Activated CD4-positive, alpha-beta memory T cell treated with anti-CD3 and anti-CD28 coated beads, Interleukin-2, amount 10 ng/mL, durations not matched to agents 7 days and 5 days (primary cell): ENCODE data around the gene ISG20L2. TPM values are rescaled to one million over a fixed set of nuclear protein-coding genes. Genes with fewer than 3 reads are reported as not detected.

Experiments used
- CTCF ChIA-PET: fragments of 350-600 bp; sonication (Branson Sonifier 250); formaldehyde crosslinking; loops from one replicate; lab custom pipeline; 2021; ENCODE audit warnings: antibody characterized with exemption, inconsistent platforms; lab: Charles Lee
- POLR2A ChIA-PET: fragments of 350-600 bp; sonication (Branson Sonifier 250); formaldehyde crosslinking; loops from one replicate; lab custom pipeline; 2021; ENCODE audit warnings: antibody characterized with exemption; lab: Charles Lee
- DNase-seq: peaks from one replicate; pipeline ENCODE4 v3.0.0-alpha.2; 2020
- H3K27ac Mint-ChIP-seq: one replicate; pipeline ENCODE4 v1.8.0; 2021; ENCODE audit warnings: mild to moderate bottlenecking, mixed read lengths
- H3K27me3 Mint-ChIP-seq: one replicate; pipeline ENCODE4 v1.8.0; 2021; ENCODE audit warnings: mixed read lengths
- H3K36me3 Mint-ChIP-seq: one replicate; pipeline ENCODE4 v1.8.0; 2021; ENCODE audit warnings: low read depth, mixed read lengths
- H3K4me1 Mint-ChIP-seq: one replicate; pipeline ENCODE4 v1.8.0; 2021; ENCODE audit warnings: mixed read lengths
- H3K4me3 Mint-ChIP-seq: one replicate; pipeline ENCODE4 v1.8.0; 2021; ENCODE audit warnings: mild to moderate bottlenecking, mixed read lengths
- H3K9me3 Mint-ChIP-seq: one replicate; pipeline ENCODE4 v1.8.0; 2021; ENCODE audit warnings: mixed read lengths
- total RNA-seq, 2 experiments: library from RNA; stranded (reverse); gene quantifications; one replicate each; pipeline ENCODE4 v1.2.3, GENCODE V29; 2021

The ISG20L2 gene
- total RNA-seq, 2 experiments from 2014 or later: 42.0 to 43.3 TPM

- DNase-seq: peak; percentile 35
- H3K36me3 Mint-ChIP-seq: no peaks in the 10 kb centered on the region
- no peak overlapping the region for H3K4me3 Mint-ChIP-seq
- ChIA-PET CTCF (interaction anchor here (0.6 to 10.7 kb wide), 15 partner anchors 12 to 87 kb away, joined by 3 to 139 read pairs (median 4); partner anchors contain the start of genes CRABP2, ISG20L2 and METTL25B), POLR2A (interaction anchor here (0.6 to 2.1 kb wide), 4 partner anchors 17 to 48 kb away, joined by 3 to 7 read pairs (median 4); no protein-coding TSS in a partner anchor)
- peaks cover 14% of the 10 kb centered on the region for H3K4me1 Mint-ChIP-seq
- H3K27me3 Mint-ChIP-seq: peaks cover 76% of the 10 kb centered on the region
- no peaks in the 10 kb centered on the region for H3K9me3 Mint-ChIP-seq
- H3K27ac Mint-ChIP-seq: no peak overlapping the region
Measured at GRCh38 chr1:156677616-156678596, 50.7 kb downstream of the ISG20L2 start.

DNA sequence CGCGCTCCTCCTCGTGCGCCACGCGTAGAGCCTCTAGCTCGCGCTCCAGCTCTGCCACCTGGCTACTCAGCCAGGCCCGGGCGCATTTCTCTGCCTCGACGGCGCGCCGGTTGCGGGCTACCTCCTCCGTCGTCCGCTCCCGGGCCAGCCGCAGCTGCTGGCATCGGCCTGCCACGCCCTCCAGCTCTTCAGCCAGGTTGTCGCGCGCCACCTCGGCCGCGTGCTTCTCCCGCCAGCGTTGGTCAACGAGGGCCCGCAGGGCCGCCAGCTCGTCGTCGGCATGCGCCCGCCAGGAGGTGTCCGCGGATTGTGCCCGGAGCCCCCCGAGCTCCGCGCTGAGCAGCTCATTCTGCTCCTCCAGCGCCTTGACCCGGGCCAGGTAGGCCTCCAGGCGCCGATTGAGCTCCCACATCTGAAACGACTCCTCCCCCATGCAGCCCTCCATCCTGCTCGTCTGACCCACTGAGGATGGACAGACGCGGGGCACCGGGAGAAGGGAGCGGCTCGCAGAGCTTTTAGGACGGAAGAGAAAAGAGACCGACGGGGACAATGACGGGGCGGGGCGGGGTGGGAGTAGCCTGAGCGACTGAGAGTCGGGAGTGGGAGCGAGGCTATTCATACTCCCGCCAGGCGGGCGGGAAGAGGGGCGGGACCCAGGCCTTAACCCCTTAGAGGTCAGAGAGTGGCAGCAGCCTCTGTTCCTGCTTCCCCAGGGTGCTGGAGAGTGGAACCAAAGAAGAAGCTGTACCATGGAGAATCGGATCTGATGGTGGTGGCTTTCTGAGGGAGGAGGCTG is 51.5 kb downstream of the ISG20L2 start, which contains the start of gene NES:
TSS of gene NES (minus strand) at position 588 of the 796 bp plus-strand sequence. CDS start at position 445, 143 bp downstream.
- POLR2A ChIA-PET: interaction anchor here (1.6 to 2.1 kb wide), 2 partner anchors 16 to 49 kb away, joined by 5 to 7 read pairs; no protein-coding TSS in a partner anchor
- CTCF ChIA-PET: interaction anchor here (0.9 to 10.7 kb wide), 10 partner anchors 8 to 53 kb away, joined by 3 to 139 read pairs (median 10); partner anchors contain the start of genes CRABP2, ISG20L2 and METTL25B
- no peak for DNase-seq
- no peak within 1 kb of the TSS for H3K4me3 Mint-ChIP-seq
- H3K36me3 Mint-ChIP-seq: no peaks in the 10 kb centered on the region
- no peak within 1 kb of the TSS for H3K27ac Mint-ChIP-seq
- H3K9me3 Mint-ChIP-seq: no peaks in the 10 kb centered on the region
- peaks cover 14% of the 10 kb centered on the region for H3K4me1 Mint-ChIP-seq
- peaks cover 82% of the 10 kb centered on the region for H3K27me3 Mint-ChIP-seq

DNA sequence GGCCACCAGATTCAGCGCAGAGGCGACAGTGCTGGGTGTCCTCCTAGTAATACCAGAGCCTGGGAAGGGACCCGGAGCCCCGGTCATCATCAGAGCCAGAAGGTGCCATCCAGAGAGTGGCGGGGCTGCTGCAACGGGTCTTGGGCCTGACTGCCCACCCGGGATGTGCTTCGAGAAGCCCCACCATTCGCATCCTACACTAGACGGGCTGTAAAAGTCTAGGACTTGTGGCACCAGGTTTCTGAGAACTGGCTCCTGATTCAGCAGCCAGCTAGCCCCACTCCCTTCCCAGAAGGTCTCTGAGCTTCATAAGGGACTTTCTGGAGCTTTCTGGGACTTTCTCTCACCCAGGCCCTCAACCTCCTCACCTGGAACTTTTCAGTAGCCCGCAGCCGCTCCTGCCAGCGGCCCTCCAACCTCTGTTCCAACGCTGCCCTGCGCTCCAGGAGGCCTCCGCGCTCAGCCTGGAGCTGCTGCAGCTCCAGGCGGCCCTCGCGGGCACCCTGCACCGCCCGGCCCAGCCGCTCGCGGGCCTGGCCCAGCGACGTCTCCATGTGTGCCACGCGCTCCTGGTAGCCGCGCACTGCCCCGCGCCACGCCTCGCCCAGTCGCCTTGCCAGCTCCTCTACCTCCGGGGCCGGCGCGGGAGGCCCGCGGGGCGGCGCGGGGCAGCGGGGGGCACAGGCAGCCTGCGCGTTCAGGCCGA is 52.3 kb downstream of the ISG20L2 start:
- ChIA-PET POLR2A (interaction anchor here (0.6 to 2.1 kb wide), 3 partner anchors 13 to 33 kb away, joined by 3 to 5 read pairs (median 3); no protein-coding TSS in a partner anchor), CTCF (interaction anchor here (0.9 to 10.7 kb wide), 11 partner anchors 9 to 85 kb away, joined by 3 to 139 read pairs (median 7); partner anchors contain the start of genes CRABP2, ISG20L2 and METTL25B)
- no peaks in the 10 kb centered on the region for H3K9me3 Mint-ChIP-seq
- H3K4me1 Mint-ChIP-seq: peaks cover 14% of the 10 kb centered on the region
- no peak overlapping the region for H3K4me3 Mint-ChIP-seq
- H3K27me3 Mint-ChIP-seq: peaks cover 82% of the 10 kb centered on the region
- no peaks in the 10 kb centered on the region for H3K36me3 Mint-ChIP-seq
- no peak overlapping the region for H3K27ac Mint-ChIP-seq
- DNase-seq: no peak

DNA sequence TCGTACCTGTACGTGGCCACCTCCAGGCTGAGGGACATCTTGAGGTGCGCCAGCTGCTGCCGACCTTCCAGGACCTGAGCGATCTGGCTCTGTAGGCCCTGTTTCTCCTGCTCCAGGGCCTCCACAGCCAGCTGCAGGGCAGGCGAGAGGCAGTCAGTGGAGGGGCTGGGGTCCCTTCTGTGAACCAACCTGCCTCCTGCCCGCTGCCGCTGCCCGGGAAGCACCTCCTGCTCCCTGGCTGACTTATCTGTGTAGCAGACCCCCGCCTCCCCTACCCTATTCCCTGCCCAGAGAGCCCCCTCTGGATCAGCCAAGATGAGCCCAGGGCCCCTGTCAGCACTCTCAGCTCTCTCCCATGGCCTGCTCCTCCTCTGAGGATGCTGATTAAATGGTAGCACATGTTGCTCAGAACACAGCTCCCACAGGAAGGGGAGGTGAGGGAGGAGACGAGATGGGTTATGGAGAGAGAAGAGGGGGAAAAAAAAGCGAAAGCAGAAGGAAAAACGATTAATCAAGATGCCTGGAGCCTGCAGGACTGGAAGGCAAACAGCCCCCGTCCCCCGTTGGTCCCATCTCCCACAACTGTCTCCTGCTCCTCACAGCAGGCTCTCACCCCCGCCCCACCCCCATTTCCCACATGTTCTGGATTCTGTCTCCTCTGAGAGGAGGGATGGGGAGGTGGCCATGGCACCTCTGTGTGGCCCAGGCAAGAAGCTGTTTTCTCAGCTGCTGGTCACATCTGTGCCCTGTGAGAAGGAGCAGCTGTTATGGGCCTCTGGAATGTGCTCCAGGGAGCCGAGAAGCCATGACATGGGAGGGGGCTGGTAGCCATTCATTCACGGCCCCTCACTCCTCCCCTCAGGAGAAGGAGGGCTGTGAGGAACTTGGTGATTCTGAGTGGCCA is 53.1 kb downstream of the ISG20L2 start:
- peaks cover 80% of the 10 kb centered on the region for H3K27me3 Mint-ChIP-seq
- H3K4me3 Mint-ChIP-seq: no peak overlapping the region
- no peak overlapping the region for H3K27ac Mint-ChIP-seq
- no peaks in the 10 kb centered on the region for H3K9me3 Mint-ChIP-seq
- ChIA-PET POLR2A (interaction anchor here (0.6 to 2.1 kb wide), 3 partner anchors 14 to 32 kb away, joined by 3 to 5 read pairs (median 3); no protein-coding TSS in a partner anchor), CTCF (interaction anchor here (0.9 to 10.7 kb wide), 8 partner anchors 9 to 84 kb away, joined by 3 to 139 read pairs (median 9); partner anchors contain the start of genes ISG20L2 and METTL25B)
- no peaks in the 10 kb centered on the region for H3K36me3 Mint-ChIP-seq
- no peak for DNase-seq
- peaks cover 14% of the 10 kb centered on the region for H3K4me1 Mint-ChIP-seq

GRCh38 chr1:156673387-156674121 is 55.0 kb downstream of the ISG20L2 start:
- no peak for DNase-seq
- Mint-ChIP-seq H3K27me3 (peaks cover 66% of the 10 kb centered on the region), H3K4me3 (no peak overlapping the region), H3K27ac (no peak overlapping the region), H3K9me3 (no peaks in the 10 kb centered on the region), H3K36me3 (no peaks in the 10 kb centered on the region), H3K4me1 (peaks cover 14% of the 10 kb centered on the region)
- CTCF ChIA-PET: interaction anchor here (0.6 kb wide), 2 partner anchors 868 to 1888 kb away, joined by 3 read pairs; no protein-coding TSS in a partner anchor
- POLR2A ChIA-PET: interaction anchor here (0.9 to 1.1 kb wide), 2 partner anchors 9 to 12 kb away, joined by 3 to 4 read pairs; no protein-coding TSS in a partner anchor

Other genes with a start within 250 kb of the ISG20L2 start
- gene MEF2D, start 228.0 kb downstream of the ISG20L2 start, total RNA-seq: 10 to 100 TPM; 49.5 to 52.1 TPM
- 10 to 100 TPM; 18.4 to 19.7 TPM for gene IQGAP3, start 156.2 kb downstream of the ISG20L2 start, total RNA-seq
- gene TTC24, start 149.0 kb downstream of the ISG20L2 start, total RNA-seq: under 1 TPM in 1 of 2 experiments, not detected in 1; 0.38 TPM
- gene NAXE, start 137.0 kb downstream of the ISG20L2 start, total RNA-seq: 10 to 100 TPM; 45.3 to 46.1 TPM
- 10 to 100 TPM; 19.0 to 20.6 TPM for gene GPATCH4, start 127.3 kb downstream of the ISG20L2 start, total RNA-seq
- not detected for gene HAPLN2, start 109.4 kb downstream of the ISG20L2 start, total RNA-seq
- gene BCAN, start 86.6 kb downstream of the ISG20L2 start, total RNA-seq: not detected
- not detected for gene NES, start 51.4 kb downstream of the ISG20L2 start, total RNA-seq
- 1 to 10 TPM in 1 of 2 experiments, under 1 TPM in 1; 0.58 to 1.2 TPM for gene CRABP2, start 23.2 kb downstream of the ISG20L2 start, total RNA-seq
- gene METTL25B, start 297 bp downstream of the ISG20L2 start, total RNA-seq: 10 to 100 TPM; 40.3 to 44.3 TPM
- gene MRPL24, start 12.3 kb upstream of the ISG20L2 start, total RNA-seq: 10 to 100 TPM; 40.3 to 43.8 TPM
- 100 to 1,000 TPM; 222 to 229 TPM for gene HDGF, start 22.9 kb upstream of the ISG20L2 start, total RNA-seq
- gene PRCC, start 38.8 kb upstream of the ISG20L2 start, total RNA-seq: 10 to 100 TPM; 61.6 to 74.1 TPM
- 100 to 1,000 TPM; 192 to 193 TPM for gene SH2D2A, start 88.1 kb upstream of the ISG20L2 start, total RNA-seq
- under 1 TPM; 0.08 to 0.13 TPM for gene INSRR, start 130.4 kb upstream of the ISG20L2 start, total RNA-seq
- gene NTRK1, start 132.1 kb upstream of the ISG20L2 start, total RNA-seq: 1 to 10 TPM; 1.6 to 1.8 TPM
- gene PEAR1, start 165.0 kb upstream of the ISG20L2 start, total RNA-seq: under 1 TPM in 1 of 2 experiments, not detected in 1; 0.05 TPM
- gene LRRC71, start 191.9 kb upstream of the ISG20L2 start, total RNA-seq: not detected